OCI-LY7 (cell line): Measurements from ENCODE around the gene HES1. TPM values are rescaled to one million over a fixed set of nuclear protein-coding genes. Genes with fewer than 3 reads are reported as not detected.

Source experiments
- BruUV-seq: library from RNA; stranded (reverse); fragments of 400-500 nt; replicated peaks from 2 replicates; lab custom pipeline; 2021; lab: Mats Ljungman, UMichigan
- CTCF ChIA-PET: fragments of 300-600 bp; sonication (Branson Sonifier 250); formaldehyde crosslinking; loops from one replicate; lab custom pipeline; 2022; ENCODE audit warnings: antibody characterized with exemption; ENCODE audit not compliant: unreplicated experiment; lab: Charles Lee
- POLR2A ChIA-PET: fragments of 300-600 bp; sonication (Branson Sonifier 250); formaldehyde crosslinking; loops from one replicate; lab custom pipeline; 2022; ENCODE audit warnings: antibody characterized with exemption; lab: Charles Lee
- DNase-seq: peaks from one replicate; pipeline ENCODE4 v3.0.0-alpha.2; 2015; ENCODE audit warnings: low spot score
- H2AFZ ChIP-seq: fragments of 200-600 bp; sonication (generic), shearing (Covaris generic); 2 replicates; pipeline ENCODE4 v1.6.1; 2014; ENCODE audit warnings: mild to moderate bottlenecking, antibody characterized with exemption, low read length, moderate library complexity
- H3K27ac ChIP-seq: fragments of 200-600 bp; sonication (generic); 2 replicates; pipeline ENCODE4 v1.5.1; 2014; ENCODE audit warnings: mixed run types, low read depth, mild to moderate bottlenecking, moderate library complexity, low read length, inconsistent platforms; ENCODE audit not compliant: poor library complexity, severe bottlenecking
- H3K36me3 ChIP-seq: fragments of 200-600 bp; sonication (generic); 2 replicates; pipeline ENCODE4 v1.6.1; 2014; ENCODE audit warnings: mild to moderate bottlenecking, antibody characterized with exemption, low read length, moderate library complexity, mixed read lengths; ENCODE audit not compliant: insufficient read depth
- H3K4me1 ChIP-seq: fragments of 200-600 bp; sonication (generic); 2 replicates; pipeline ENCODE4 v1.5.1; 2014; ENCODE audit warnings: mild to moderate bottlenecking, low read length; ENCODE audit not compliant: insufficient read depth, poor library complexity, severe bottlenecking
- H3K4me2 ChIP-seq: fragments of 200-600 bp; sonication (generic); 2 replicates; pipeline ENCODE4 v1.6.1; 2014; ENCODE audit warnings: mild to moderate bottlenecking, low read length
- H3K4me3 ChIP-seq: fragments of 200-600 bp; sonication (generic); 2 replicates; pipeline ENCODE4 v1.5.1; 2014; ENCODE audit warnings: mild to moderate bottlenecking, low read depth, low read length; ENCODE audit not compliant: poor library complexity, severe bottlenecking
- H3K79me2 ChIP-seq: fragments of 200-600 bp; sonication (generic); 2 replicates; pipeline ENCODE4 v1.6.1; 2016; ENCODE audit warnings: low read depth, mild to moderate bottlenecking, low read length, moderate library complexity, mixed read lengths; ENCODE audit not compliant: insufficient read depth
- H3K9me2 ChIP-seq: fragments of 200-600 bp; sonication (generic); 2 replicates; pipeline ENCODE4 v1.6.1; 2016; ENCODE audit warnings: mild to moderate bottlenecking, low read length, mixed read lengths; ENCODE audit not compliant: insufficient read depth
- H3K9me3 ChIP-seq: fragments of 200-600 bp; sonication (generic); 2 replicates; pipeline ENCODE4 v1.6.1; 2014; ENCODE audit warnings: mild to moderate bottlenecking, mixed run types, low read length, mixed read lengths
- H4K20me1 ChIP-seq: fragments of 200-600 bp; sonication (generic); 2 replicates; pipeline ENCODE4 v1.6.1; 2014; ENCODE audit warnings: mild to moderate bottlenecking, antibody characterized with exemption, low read length, moderate library complexity, mixed read lengths; ENCODE audit not compliant: insufficient read depth
- CTCF ChIP-seq: fragments of 200-600 bp; sonication (generic); conservative IDR thresholded peaks from 2 replicates; pipeline ENCODE4 v1.5.1; 2014; ENCODE audit warnings: mild to moderate bottlenecking, antibody characterized with exemption, low read length, moderate library complexity, mixed read lengths
- EZH2phosphoT487 ChIP-seq: fragments of 200-600 bp; sonication (generic); IDR thresholded peaks from 2 replicates; pipeline ENCODE4 v1.6.1; 2018; ENCODE audit warnings: low read depth, borderline replicate concordance, mild to moderate bottlenecking, mixed run types, antibody characterized with exemption, low read length, moderate library complexity, mixed read lengths
- intact Hi-C: fragments of 100-400 bp; cut with micrococcal nuclease; formaldehyde crosslinking; loops from one replicate; pipeline ENCODE4 v1.10.0; 2022; ENCODE audit not compliant: unreplicated experiment
- total RNA-seq, 2 experiments: library from RNA; depleted of rRNA in 1 of 2; stranded (reverse); fragments of >200 nt in 1 of 2; shearing (Covaris generic) in 1 of 2; gene quantifications; 2 replicates each; pipeline ENCODE4 v1.2.3, GENCODE V29; 2014 to 2022

The HES1 gene
- total RNA-seq, 2 experiments from 2014 or later, result 1.1 to 3.0 TPM

- peak overlapping the region; percentile 37 for H3K4me3 ChIP-seq
- H3K79me2 ChIP-seq, result peaks cover 5% of the 10 kb centered on the region; the same call in 1 of the 2 replicates
- H3K9me2 ChIP-seq, result no peaks in the 10 kb centered on the region
- H3K27ac ChIP-seq, result no peak overlapping the region
- no TSS peak for BruUV-seq
- no peaks in the 10 kb centered on the region for H4K20me1 ChIP-seq
- peak overlapping the region; percentile 20; the same call in 1 of the 2 replicates for H2AFZ ChIP-seq
- H3K9me3 ChIP-seq, result no peaks in the 10 kb centered on the region
- TF ChIP-seq CTCF (no peak), EZH2phosphoT487 (no peak)
- H3K4me1 ChIP-seq, result peaks cover 38% of the 10 kb centered on the region
- intact Hi-C loops, result no loop called here
- DNase-seq, result no peak
- ChIA-PET CTCF (interaction anchor here (0.8 kb wide), 1 partner anchor 361 kb away, joined by 3 read pairs; no protein-coding TSS in a partner anchor), POLR2A (interaction anchor here (0.6 kb wide), 2 partner anchors 78 to 356 kb away, joined by 3 to 5 read pairs; no protein-coding TSS in a partner anchor)
- peaks cover 7% of the 10 kb centered on the region; the same call in 1 of the 2 replicates for H3K36me3 ChIP-seq
- peak overlapping the region; percentile 86 for H3K4me2 ChIP-seq
Measured at GRCh38 chr3:194140520-194141414, 4.8 kb downstream of the HES1 start.

DNA sequence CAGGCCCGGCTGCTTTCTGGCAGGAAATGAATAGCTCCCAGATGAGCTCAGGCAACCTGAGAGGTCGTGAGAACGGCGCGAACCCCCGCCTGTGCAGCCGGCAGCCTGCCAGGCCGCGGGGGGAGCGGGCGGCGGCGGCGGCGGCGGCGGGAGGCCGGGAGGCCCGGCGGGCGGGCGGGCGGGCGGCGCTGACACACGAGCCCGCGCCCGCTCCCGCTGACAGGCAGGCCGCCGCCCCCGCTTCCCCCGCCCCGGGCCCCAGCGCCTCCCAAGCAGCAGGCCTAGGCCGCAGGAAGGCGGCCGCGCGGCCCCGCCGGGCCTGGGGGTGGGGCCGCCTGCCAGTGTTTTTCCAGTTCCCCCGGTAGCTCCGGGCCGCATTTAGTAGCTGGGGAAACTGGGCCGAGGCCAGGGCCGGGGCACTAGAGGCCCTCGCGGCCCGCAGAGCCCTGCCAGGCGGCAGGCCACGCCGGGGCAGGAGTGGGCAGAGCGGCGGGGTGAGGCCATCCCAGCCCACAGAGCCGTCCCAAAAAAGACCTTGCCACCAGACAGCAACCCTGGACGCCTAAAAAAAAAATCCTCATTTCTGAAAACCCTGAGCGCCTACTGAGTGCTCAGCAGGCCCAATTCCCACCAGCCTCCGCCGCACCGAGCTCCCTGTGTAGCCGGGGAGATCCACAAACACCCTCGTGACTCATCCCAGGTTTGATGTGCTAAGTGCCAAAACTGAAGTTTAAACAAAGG is 5.6 kb downstream of the HES1 start:
- intact Hi-C loops, result no loop called here
- peak overlapping the region; percentile 65; the same call in 1 of the 2 replicates for H2AFZ ChIP-seq
- POLR2A ChIA-PET, result interaction anchor here (0.6 kb wide), 1 partner anchor 357 kb away, joined by 5 read pairs; no protein-coding TSS in a partner anchor
- H3K4me1 ChIP-seq, result peaks cover 38% of the 10 kb centered on the region
- H3K9me2 ChIP-seq, result no peaks in the 10 kb centered on the region
- H3K4me3 ChIP-seq, result peak overlapping the region; percentile 37
- TF ChIP-seq EZH2phosphoT487 (no peak), CTCF (no peak)
- H3K9me3 ChIP-seq, result no peaks in the 10 kb centered on the region
- H3K36me3 ChIP-seq, result peaks cover 7% of the 10 kb centered on the region; the same call in 1 of the 2 replicates
- no peaks in the 10 kb centered on the region for H4K20me1 ChIP-seq
- peak overlapping the region; percentile 86 for H3K4me2 ChIP-seq
- BruUV-seq, result no TSS peak
- DNase-seq, result peak; percentile 62
- CTCF ChIA-PET, result no interaction called here
- no peaks in the 10 kb centered on the region for H3K79me2 ChIP-seq
- no peak overlapping the region for H3K27ac ChIP-seq
